Stimulated activated CD8-positive, alpha-beta memory T cell treated with anti-CD3 and anti-CD28 coated beads, Interleukin-15, amount 100 ng/mL, for 24 hours (primary cell): ENCODE measurements around the gene PHF19.

ENCODE experiments used
- DNase-seq: peaks from one replicate; pipeline ENCODE4 v3.0.0-alpha.2; 2020; ENCODE audit warnings: low read depth

The PHF19 gene

DNA sequence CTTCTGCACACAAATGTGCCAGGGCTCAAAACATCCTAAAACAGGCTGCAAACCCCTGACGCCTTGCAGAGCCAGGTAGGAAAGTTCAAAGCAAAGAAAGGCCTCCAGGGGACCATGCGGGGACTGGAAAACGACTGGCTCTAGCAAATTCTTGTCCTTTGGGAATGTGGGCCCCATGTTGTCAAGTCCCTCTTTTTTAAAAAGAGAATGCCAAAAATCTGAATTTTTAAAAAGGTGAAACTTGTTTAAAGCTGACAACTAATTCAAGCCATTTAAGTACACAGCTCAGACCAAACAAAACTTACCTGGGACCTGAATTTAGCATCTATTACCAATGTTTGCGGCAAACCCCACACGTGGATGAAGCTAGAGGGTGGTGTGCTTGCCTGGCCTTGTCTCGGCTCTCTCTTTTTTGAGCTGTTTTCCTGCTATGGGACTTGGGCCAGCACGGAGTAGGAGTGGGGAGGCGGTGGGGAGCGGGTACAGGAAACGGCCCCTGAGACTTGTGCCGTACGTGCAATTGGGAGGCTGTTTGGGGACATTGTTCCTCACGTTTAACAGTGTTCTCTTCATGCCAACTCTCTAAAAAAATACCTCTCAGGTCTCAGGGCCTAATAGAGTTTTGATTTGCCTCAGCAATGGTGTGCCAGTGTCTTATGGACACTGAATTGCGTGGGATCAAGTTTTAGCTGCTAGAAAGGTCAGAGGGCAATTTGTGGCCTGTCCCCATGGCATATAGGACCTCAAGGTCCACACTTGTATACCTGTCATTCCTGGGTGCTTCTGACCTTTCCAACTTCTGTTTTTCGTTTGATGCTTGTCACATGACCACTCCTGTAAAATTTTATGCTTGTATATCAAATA is 15.1 kb upstream of the PHF19 start:
- no peak for DNase-seq

DNA sequence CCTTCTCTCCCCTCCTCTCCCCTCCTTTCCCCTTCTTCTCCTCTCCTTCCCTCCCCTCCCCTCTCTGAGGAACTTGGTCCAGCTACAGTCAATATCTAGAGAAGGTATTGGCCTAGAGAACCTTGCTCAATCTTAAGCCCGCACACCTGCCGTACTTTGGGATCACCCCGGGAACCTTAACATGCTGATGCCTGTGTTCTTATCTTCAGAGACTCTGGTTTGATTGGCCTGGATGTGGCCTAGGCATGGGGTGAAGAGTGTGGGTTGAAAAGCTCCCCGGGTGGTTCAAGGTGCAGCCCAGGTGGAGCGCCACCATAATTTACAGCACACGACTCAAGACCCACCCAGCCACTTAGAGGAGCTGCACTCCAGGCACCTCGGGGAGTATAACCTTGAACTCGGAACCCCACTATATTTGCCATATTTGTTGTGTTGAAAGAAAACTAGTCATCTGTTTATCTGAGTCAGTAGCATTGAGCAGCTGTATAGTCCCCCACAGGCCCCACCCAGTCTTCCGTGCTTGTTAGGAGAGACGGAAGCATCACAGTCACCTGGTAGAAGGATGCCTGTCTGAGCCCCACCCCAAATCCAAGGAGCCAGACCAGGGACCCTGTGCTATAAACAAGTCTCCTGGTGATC is 14.4 kb upstream of the PHF19 start:
- no peak for DNase-seq

DNA sequence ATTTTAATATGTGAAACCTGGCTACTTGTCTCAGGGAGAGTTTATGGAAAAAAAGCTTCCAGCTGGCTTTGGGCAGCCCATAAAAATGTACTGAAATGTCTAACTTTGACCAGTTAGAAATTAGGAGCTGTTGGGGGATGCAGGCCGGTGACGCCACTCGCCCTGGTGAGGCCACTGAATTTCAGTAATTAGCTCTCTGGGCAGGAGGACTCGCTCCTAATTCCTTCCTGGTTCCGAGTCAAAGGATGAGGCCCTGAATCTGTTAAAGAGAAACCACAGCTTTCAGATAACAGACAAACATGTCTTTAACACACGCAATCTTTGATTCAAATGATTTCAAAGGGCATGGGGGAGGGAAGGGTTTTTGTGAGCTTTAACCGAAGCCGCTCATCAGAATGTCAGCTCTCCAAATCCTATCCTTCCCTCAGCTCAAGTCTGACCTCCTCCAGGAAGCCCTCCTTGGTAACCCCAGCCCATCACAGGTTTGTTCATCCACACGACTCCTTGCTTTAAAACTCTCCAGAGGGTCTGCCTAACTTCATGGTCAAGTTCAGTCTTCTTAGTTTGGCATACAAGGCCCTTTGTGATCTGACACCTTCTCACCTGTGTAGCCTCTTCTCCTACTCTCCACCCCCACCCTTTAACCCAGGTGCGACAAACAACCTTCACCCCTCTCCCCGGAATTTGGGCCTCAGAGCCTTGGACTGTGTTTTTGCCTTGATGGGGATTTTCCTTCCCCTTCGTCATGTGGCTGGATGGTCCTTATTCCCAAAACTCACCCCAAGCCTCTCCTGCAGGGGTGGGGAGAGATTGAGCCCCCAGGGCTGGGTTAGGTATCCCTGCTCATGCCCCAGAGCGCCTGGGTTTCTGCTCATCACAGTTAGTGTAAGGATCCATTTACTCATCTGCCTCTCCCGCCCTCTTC is 13.6 kb upstream of the PHF19 start:
- no peak for DNase-seq

DNA sequence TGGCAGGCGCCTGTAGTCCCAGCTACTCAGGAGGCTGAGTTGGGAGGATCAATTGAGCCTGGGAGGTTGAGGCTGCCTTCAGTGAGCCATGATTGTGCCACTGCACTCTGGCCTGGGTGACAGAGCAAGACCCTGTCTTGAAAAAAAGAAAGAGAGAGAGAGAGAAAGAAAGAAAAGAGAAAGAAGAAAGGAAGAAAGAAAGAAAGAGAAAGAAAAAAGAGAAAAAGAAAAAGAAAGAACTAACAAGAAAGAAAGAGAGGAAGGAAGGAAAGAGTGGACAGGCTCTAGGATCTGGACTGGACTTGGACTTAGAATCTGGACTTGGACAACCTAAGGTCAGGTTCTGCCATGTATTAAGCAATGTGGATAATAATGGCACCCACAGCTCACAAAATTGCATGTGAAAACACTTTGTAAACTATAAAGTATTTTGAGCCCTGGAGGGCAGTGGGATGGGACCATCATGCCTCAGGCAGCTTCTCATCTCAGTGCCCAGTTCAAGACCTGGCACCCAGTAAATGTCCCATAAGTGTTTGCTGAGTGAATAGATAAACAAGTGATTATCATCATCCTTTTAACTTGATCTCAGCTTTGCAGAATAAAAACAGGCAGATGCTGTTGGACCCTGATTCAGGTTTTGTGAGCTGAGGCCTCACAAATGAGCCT is 12.8 kb upstream of the PHF19 start:
- DNase-seq = no peak

DNA sequence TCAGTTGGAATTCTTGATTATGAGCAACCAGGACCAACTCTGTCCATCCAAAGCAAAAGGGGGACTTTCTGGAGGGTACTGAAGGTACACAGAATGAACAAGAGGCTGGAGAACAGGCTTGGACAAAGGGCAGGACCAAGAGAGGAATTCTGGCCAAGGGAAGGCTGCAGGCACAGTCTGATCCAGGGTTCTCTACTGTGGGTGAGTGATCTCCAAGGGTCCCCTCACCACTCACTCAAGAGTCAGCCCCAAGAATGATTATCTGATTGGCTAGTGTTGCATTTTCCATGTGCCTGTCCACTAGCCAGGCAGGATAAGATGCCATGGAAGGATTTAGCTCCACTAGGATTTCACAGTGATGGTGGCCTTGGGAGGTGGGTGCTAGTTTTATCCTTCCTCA is 11.6 kb upstream of the PHF19 start:
- DNase-seq = no peak

DNA sequence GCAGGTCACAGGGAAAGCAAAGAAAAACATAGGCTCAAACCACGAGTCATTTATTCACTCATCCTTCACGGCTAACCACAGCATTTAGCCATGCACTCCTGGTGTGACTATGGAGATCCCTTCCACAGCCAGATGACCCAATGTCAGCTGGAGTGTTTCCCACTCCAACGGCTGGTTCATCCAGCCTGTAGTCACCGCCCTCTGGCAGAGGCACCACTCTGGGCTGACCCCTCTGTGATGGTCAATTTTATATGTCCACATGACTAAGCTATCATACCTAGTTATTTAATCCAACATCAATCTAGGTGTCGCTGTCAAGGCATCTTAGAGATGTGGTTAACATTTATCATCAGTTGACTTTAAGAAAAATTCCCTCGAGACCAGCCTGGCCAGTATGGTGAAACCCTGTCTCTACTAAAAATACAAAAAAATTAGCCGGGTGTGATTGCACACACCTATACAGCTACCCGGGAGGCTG is 9.5 kb upstream of the PHF19 start:
- DNase-seq = no peak

DNA sequence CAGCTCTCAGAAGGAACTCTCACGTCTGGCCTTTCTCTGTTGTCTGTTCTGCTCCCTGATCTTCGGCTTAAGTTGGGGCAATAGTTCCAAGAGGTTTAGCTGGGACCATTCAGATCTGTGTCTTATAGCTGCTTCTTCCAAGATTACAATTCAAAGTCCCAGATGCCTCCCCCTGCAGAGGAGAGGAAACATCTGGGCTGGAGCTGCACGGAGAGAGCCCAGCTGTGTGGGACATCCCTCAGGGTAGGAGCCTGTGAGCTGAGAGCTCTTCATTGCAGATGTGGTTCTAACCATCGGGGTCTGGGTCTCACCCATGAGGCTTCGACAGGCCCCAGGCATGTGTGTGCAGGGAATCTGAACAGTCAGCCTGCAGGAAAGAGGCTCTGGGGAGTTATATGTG is 9.0 kb upstream of the PHF19 start:
- no peak for DNase-seq

DNA sequence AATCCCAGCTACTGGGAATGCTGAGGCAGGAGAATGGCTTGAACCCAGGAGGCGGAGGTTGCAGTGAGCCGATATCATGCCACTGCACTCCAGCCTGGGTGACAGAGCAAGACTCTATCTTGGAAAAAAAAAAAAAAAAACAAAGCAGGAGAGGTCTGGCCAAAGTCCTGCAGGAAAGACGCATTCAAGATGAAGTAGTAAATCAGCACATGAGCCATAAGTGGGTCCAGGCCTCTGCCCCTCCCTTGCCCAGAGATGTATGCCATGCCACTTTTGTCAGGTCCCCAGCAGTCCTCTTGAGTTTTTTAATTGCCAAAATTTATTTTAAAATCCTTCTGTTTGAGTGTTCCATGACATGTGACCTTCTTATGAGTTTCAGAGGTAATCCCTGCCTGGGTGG is 8.5 kb upstream of the PHF19 start:
- DNase-seq = no peak

DNA sequence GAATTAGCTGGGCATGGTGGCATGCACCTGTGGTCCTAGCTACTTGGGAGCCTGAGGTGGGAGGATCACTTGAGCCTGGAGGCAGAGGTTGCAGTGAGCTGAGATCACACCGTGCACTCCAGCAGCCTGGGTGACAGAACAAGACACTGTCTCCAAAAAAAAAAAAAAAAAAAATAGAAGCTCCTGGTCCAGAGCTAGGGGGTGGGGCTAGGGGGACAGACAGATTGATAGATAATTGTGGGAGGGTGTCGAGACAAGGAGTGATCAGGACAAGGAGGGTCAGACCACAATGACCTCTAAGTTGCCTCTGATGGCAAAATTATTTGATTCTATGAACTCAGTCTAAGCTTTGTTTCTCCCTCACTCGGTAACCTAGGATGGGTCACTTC is 6.6 kb upstream of the PHF19 start:
- DNase-seq = no peak

DNA sequence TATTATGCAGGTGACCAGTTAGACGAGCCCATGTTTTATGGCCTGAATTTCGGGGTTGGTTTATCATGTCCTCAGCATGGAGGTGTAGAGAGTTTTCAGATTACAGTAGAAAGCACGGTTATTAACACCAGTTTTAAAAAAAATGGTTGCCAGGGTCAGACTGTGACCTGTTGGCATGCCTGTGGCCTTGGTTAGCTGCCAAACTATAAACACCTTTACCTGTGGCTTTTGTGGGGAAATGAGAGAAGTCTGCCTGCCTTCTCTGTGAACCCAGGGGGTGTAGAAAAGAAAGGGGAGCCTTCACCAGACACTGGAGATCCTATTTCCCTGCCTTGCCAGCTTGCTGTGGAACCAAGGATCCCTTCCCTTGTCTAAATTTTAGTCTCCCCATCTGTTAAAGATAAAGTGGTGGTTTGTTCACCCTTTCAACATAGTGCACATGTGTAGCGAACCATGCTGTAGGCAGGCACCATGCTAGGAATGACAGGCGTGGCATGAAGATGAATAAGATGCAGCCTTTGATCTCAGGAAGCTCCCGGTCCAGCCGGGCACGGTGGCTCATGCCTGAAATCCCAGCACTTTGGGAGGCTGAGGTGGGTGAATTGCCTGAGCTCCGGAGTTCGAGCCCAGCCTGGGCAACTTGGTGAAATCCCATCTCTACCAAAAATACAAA is 6.1 kb upstream of the PHF19 start:
- no peak for DNase-seq

DNA sequence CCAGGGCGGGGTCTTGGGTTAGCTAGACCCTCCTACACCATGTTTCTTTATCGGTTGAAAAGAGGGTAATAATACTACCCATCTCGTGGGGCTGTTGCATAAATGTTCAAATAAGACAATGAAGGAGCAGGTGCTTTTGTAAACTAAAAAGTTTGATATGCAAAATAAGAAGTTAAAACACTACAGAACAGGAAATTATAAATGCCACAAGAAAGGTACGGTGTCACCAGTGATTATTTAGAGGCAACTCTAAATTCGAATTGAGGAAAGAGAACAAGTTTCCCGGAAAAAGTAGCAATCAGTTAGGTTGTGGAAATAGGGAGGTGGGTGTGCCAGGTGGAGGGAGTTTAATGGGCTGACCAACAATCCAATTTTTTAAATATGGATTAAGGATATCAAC is 2.5 kb upstream of the PHF19 start:
- no peak for DNase-seq

DNA sequence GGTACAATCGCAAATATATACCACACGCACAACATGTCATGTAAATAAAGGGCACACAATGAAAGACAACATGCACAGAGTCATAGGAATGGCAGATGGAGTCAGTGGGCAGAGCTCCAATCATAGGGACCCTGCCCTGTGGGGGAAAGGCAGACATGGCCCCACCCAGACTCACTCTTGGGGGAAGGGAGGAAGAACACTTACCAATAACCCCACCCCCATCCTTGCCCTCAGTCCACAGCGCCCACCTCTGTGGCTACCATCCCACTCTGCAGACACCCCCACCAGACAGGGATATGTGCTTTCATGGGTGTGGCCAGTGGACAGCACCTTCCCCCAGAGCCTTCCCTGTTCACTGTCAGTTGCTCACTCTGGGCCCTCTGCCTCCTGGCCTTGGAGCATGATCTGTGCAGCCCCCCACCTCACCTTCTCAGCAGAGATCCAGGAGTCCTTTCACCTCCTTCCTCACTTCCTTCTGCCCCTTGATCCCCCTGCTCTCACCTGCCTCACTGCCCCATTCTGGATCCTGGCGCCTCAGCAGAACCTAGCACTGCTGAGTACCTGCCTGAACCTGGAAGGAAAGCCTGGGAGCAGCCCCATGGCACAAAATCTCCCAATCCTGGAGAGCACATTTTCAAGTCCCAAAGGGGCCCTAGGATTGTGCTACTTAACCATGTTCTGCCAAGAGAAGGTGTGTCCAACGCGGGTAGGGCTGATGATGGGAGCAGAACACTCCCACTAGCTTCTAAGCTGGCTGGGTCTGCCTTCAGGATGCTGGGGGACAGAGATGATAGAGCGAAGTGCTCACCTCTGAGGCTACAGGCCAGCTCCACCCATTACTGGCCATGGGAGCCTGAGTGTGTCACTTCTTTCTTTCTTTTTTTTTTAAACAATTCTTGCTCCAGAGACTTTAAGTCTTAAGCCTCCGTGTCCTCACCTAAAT is 1.5 kb upstream of the PHF19 start:
- DNase-seq = no peak

DNA sequence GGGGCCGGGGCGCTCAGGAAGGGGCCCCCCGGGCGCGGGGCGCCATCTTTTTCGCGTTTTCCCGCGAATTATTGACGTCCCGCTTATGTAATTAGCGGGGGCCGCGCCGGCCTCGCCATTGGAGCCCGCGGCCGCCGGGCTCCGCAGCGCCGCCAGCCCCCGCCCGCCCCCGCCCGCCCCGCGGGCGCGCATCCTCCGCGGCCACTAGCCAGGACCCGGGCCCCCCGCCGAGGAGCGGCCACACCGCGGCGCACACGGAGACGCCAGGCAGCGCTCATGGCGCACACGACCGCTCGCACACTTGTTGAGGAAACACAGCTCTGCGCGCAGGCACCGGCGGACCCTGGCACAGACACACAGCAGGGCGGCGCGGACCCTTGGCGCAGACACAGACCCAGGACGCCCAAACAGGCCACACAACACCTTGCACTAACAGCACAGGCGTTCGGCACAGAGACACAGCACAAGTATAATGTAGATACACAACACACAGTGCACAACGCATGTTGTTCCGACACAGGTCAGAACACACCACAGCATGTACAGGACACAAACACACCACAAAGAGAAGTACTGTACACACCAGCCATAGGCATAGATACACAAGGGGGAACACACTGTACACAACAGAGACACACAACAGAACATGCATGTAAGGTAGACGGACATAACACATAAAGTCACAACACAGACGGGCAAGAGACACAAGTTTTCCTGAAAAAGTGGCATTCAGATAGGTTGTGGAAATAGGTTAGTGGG is 467 bp upstream of the PHF19 start:
- DNase-seq = peak; percentile 48

DNA sequence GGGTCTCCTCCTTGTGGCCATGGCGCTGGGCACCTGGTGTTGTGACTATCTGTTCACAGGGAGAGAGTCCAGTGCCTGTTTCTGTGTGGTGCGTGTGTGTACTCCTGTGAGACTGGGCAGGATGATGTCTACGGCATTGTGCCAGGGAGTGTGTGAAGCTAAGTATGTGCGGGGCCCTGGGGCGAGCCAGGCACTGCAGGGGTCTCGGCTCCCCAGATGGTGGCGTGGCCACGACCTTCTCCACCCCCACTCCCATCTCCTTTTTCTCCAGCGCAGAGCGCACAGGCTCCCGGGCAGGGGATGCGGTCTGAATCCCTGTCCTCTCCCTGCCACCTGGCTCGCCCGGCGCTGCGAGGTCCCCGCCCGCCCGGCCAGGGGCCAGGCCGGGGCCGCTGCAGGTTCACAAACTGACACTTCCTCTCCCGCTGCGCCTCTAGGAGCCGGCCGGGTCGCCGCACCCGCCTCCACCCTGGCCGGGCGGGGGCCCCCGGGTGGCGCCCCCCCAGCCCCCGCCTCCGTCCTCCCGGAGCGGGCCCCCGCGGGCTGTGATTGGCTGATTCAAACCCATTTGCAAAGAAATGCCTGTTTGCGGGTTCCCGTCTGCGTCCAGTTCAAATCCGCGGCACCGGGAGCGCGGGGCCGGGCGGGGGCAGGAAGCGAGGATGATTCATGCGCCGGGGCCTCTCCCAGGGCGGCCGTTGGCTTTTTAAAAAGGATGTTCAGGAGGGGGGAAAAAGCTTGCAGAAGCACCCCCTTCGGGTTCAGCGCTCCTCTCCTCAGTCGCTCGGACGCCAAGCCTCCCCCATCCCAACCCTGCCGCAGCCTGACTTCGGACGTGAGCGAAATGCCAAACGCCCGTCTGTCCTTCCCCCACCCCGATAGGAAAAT is 790 bp downstream of the PHF19 start:
- DNase-seq = peak; percentile 52

DNA sequence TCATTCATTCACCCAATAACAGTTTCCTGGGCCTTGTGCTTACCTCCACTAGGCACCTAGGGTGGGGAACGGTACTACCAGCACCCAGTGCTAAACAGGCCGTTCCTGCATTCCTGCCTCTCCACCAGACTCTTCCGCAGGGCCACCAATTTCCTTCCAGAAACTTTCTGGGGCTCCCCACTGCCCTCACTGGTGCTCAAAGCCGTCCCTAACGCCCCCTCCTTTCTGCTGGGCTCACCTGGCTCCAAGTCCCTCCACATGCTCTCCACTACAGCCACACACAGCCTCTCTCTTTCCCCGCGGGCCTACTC is 1.4 kb downstream of the PHF19 start:
- DNase-seq = no peak

DNA sequence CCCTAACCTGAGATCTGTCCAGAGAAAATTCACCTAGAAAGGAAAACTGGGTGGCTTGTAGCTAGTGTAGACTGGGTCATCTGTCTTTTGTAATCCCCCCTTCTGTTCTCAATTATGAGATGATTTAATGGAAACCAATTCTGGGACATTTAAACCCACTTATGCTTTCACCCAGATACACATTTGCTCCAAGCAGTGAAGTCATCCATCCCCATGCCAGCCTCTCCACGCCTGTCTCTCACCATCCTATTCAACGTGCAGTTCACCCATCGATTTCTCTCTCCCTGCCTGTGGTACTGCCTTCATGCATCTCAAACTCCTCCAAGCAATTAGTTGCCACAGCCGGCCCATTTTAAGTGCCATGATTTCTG is 1.8 kb downstream of the PHF19 start:
- no peak for DNase-seq

DNA sequence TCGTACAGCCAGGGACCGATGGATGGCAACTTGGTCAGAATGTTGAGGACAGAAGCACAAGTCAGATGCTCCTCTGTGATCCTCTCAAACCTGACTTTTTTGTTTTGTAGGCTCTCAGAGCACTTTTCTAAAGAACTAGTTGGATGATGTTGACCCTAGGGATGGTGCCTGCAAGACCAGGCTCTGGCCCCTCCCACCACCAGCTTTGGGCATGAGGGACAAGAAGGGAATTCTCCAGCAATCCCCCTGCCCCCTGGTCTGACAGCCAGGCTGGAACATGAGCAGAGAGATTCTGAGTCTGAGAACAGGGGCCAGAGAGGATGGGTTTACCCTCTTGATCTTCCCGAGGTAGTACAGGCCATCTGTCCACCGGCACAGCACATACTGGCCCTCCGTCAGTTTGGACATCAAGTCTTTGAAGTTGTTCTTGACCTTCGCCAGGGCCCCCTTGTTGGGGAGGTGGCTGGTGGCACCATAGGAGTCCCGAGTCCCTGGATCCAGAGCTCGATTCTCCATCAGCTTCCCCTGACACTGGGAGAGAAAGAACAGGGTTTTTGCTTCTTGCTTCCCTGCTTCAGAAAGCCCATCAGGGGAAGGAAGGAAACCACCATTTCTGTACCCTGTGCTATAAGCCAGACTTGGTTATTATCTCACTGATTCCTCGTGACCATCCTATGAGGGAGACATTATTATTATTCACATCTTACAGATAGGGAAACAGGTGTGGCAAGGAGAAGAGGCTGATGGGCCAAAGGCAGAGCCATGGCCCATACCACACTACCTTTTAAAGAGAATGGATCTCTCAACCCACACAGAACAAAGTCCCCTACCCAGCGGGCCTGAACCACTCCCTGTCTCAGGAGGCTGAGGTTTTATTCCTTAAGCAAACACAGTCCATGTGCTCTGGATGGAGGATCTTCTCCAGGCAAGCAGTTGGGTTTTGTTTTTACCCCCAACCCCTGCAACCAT is 2.5 kb downstream of the PHF19 start:
- DNase-seq = no peak

DNA sequence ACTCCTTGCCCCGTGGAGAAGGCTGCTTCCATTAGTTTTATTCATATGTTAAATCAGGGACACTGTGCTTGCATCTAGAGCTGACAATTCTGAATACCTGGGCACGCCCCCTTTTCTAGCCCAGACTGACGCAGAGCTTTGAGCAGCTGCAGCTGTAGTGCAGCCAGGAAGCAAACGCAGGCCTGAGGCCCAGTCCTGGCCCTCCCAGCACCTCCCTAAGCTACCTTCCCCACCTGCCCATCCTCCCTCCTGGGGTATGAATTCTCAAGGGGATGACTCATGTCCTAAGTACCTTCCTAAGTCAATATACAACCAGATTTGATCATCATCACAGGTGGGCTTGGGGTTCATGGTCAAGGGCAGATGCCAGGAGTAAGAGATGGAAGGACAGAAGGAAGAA is 3.5 kb downstream of the PHF19 start:
- no peak for DNase-seq
